SK-N-SH (cell line): ENCODE results near the gene RAD51B. TPM values are rescaled to one million over a fixed set of nuclear protein-coding genes. Genes with fewer than 3 reads are reported as not detected.

Experiments used
- CTCF ChIA-PET: fragments of 300-600, 350-600 bp; formaldehyde crosslinking; extraction: SDS; loops from one replicate; lab custom pipeline; 2021; lab: Yijun Ruan, JAX
- POLR2A ChIA-PET: fragments of 350-600 bp; sonication (Branson Sonifier 250); formaldehyde crosslinking; extraction: SDS; loops from one replicate; lab custom pipeline; 2020; ENCODE audit warnings: antibody characterized with exemption, inconsistent platforms; lab: Yijun Ruan, JAX
- DNase-seq: peaks from one replicate; pipeline ENCODE4 v3.0.0; 2012
- H2AFZ ChIP-seq: fragments of 200-600 bp; sonication (generic); 2 replicates; pipeline ENCODE4 v1.8.1; 2016; ENCODE audit warnings: antibody characterized with exemption, mild to moderate bottlenecking, low read depth
- H3F3A ChIP-seq: fragments of 200-600 bp; sonication (generic); replicated peaks from 2 replicates; pipeline ENCODE3; 2016; ENCODE audit warnings: antibody characterized with exemption, mild to moderate bottlenecking; ENCODE audit not compliant: insufficient read depth
- H3K27ac ChIP-seq, 2 experiments: fragments of 200-500 bp in 1 of 2; fragments of 200-600 bp in 1 of 2; sonication (Bioruptor generic) in 1 of 2; sonication (generic), shearing (Covaris generic) in 1 of 2; 2 replicates each; pipeline versions ENCODE4 v1.5.1 to v1.6.1; 2014 to 2016; ENCODE audit warnings: low read depth in 2 of 2, inconsistent platforms in 1 of 2, low read length in 1 of 2, mild to moderate bottlenecking in 1 of 2, mixed read lengths in 1 of 2
- H3K27me3 ChIP-seq: fragments of 200-600 bp; sonication (generic), shearing (Covaris generic); 2 replicates; pipeline ENCODE4 v1.6.1; 2016; ENCODE audit warnings: mixed run types; ENCODE audit not compliant: insufficient read depth
- H3K36me3 ChIP-seq, 2 experiments: fragments of 200-500 bp in 1 of 2; fragments of 200-600 bp in 1 of 2; sonication (Bioruptor generic) in 1 of 2; sonication (generic) in 1 of 2; replicated peaks in 1 of 2; 2 replicates each; pipeline versions ENCODE3 to v1.5.1; 2014 to 2016; ENCODE audit warnings: low read length in 1 of 2, mild to moderate bottlenecking in 1 of 2; ENCODE audit not compliant: insufficient read depth in 2 of 2, control insufficient read depth in 1 of 2
- H3K4me1 ChIP-seq, 2 experiments: fragments of 200-500 bp in 1 of 2; fragments of 200-600 bp in 1 of 2; sonication (Bioruptor generic) in 1 of 2; sonication (generic), shearing (Covaris generic) in 1 of 2; 2 replicates each; pipeline versions ENCODE4 v1.5.1 to v1.6.1; 2014 to 2016; ENCODE audit warnings: low read depth in 1 of 2, low read length in 1 of 2, mixed run types in 1 of 2; ENCODE audit not compliant: insufficient read depth in 2 of 2, control insufficient read depth in 1 of 2
- H3K4me2 ChIP-seq: fragments of 200-600 bp; sonication (generic), shearing (Covaris generic); 2 replicates; pipeline ENCODE4 v1.6.1; 2017; ENCODE audit warnings: mixed run types
- H3K4me3 ChIP-seq, 2 experiments: fragments of 200-500 bp in 1 of 2; fragments of 200-600 bp in 1 of 2; sonication (Bioruptor generic) in 1 of 2; sonication (generic), shearing (Covaris generic) in 1 of 2; 2 replicates each; pipeline versions ENCODE4 v1.5.1 to v1.8.1; 2014 to 2016; ENCODE audit warnings: low read depth in 2 of 2, inconsistent platforms in 1 of 2, low read length in 1 of 2, mild to moderate bottlenecking in 1 of 2, mixed read lengths in 1 of 2, moderate library complexity in 1 of 2
- H3K79me2 ChIP-seq: fragments of 200-600 bp; sonication (generic); 2 replicates; pipeline ENCODE4 v1.8.1; 2017; ENCODE audit warnings: mild to moderate bottlenecking; ENCODE audit not compliant: insufficient read depth
- H3K9ac ChIP-seq: fragments of 200-600 bp; sonication (generic); 2 replicates; pipeline ENCODE4 v1.6.1; 2017; ENCODE audit warnings: mixed run types
- H3K9me2 ChIP-seq: fragments of 200-600 bp; sonication (generic); 2 replicates; pipeline ENCODE4 v1.6.1; 2017; ENCODE audit warnings: mixed run types
- H3K9me3 ChIP-seq: fragments of 200-600 bp; sonication (generic); 2 replicates; pipeline ENCODE4 v1.6.1; 2017; ENCODE audit warnings: mixed run types, mild to moderate bottlenecking, moderate library complexity
- H4K20me1 ChIP-seq: fragments of 200-600 bp; sonication (generic); 2 replicates; pipeline ENCODE4 v1.6.1; 2017; ENCODE audit warnings: mild to moderate bottlenecking, mixed run types; ENCODE audit not compliant: insufficient read depth
- CTCF ChIP-seq: fragments of 200-600 bp; sonication (generic); IDR thresholded peaks from 2 replicates; pipeline ENCODE4 v1.6.1; 2017; ENCODE audit warnings: antibody characterized with exemption, mild to moderate bottlenecking, moderate library complexity
- ELF1 ChIP-seq: IDR thresholded peaks from 2 replicates; pipeline ENCODE4 v1.4.0; 2012
- EZH2phosphoT487 ChIP-seq: fragments of 200-600 bp; sonication (generic); IDR thresholded peaks from 2 replicates; pipeline ENCODE4 v1.6.1; 2017; ENCODE audit warnings: low read depth, mixed run types, mild to moderate bottlenecking, antibody characterized with exemption, moderate library complexity, borderline replicate concordance
- FOXJ3 ChIP-seq: sonication (generic); formaldehyde crosslinking; IDR thresholded peaks from 2 replicates; pipeline ENCODE4 v1.5.1; 2020; ENCODE audit warnings: mild to moderate bottlenecking, missing genetic modification reagents
- FOXM1 ChIP-seq: IDR thresholded peaks from 2 replicates; pipeline ENCODE4 v1.4.0; 2012; ENCODE audit warnings: low read depth, mild to moderate bottlenecking
- GABPA ChIP-seq: IDR thresholded peaks from 2 replicates; pipeline ENCODE4 v1.4.0; 2012; ENCODE audit warnings: low read depth, mild to moderate bottlenecking
- JUND ChIP-seq: IDR thresholded peaks from 2 replicates; pipeline ENCODE4 v1.4.0; 2012
- MAX ChIP-seq: IDR thresholded peaks from 2 replicates; pipeline ENCODE4 v1.4.0; 2012; ENCODE audit warnings: low read depth
- MXI1 ChIP-seq: IDR thresholded peaks from 2 replicates; pipeline ENCODE4 v1.6.1; 2012; ENCODE audit warnings: mild to moderate bottlenecking, low read depth, low read length, improper control_type of control experiment
- NRF1 ChIP-seq: IDR thresholded peaks from 2 replicates; pipeline ENCODE4 v1.6.1; 2012; ENCODE audit warnings: low read depth, mild to moderate bottlenecking, low read length
- POLR2AphosphoS5 ChIP-seq: IDR thresholded peaks from 2 replicates; pipeline ENCODE4 v1.6.1; 2012; ENCODE audit warnings: low read depth, low read length
- RAD21 ChIP-seq: IDR thresholded peaks from 2 replicates; pipeline ENCODE4 v1.6.1; 2012; ENCODE audit warnings: mild to moderate bottlenecking, low read length
- REST ChIP-seq: IDR thresholded peaks from 2 replicates; pipeline ENCODE4 v1.6.1; 2012; ENCODE audit warnings: mild to moderate bottlenecking, low read depth, low read length, moderate library complexity
- SIN3A ChIP-seq: IDR thresholded peaks from 2 replicates; pipeline ENCODE4 v1.6.1; 2012; ENCODE audit warnings: low read depth, mild to moderate bottlenecking, low read length, moderate library complexity, borderline replicate concordance
- SMC3 ChIP-seq: IDR thresholded peaks from 2 replicates; pipeline ENCODE4 v1.6.1; 2012; ENCODE audit warnings: low read depth, low read length, improper control_type of control experiment
- TAF1 ChIP-seq: IDR thresholded peaks from 2 replicates; pipeline ENCODE4 v1.6.1; 2012; ENCODE audit warnings: low read depth, mild to moderate bottlenecking, low read length, moderate library complexity, borderline replicate concordance
- TCF12 ChIP-seq: IDR thresholded peaks from 2 replicates; pipeline ENCODE4 v1.4.0; 2012
- TEAD4 ChIP-seq: IDR thresholded peaks from 2 replicates; pipeline ENCODE4 v1.4.0; 2012; ENCODE audit warnings: mild to moderate bottlenecking, borderline replicate concordance; ENCODE audit not compliant: insufficient read depth
- USF1 ChIP-seq: IDR thresholded peaks from 2 replicates; pipeline ENCODE4 v1.4.0; 2012; ENCODE audit warnings: low read depth, borderline replicate concordance
- USF2 ChIP-seq: fragments of 150-350 bp; IDR thresholded peaks from 2 replicates; pipeline ENCODE4 v1.6.1; 2017; ENCODE audit warnings: antibody characterized with exemption, low read length, low read depth, borderline replicate concordance
- polyA plus RNA-seq, 3 experiments: library from polyadenylated mRNA; depleted of rRNA; stranded (reverse); fragments of >200 nt; gene quantifications; 2 replicates each; pipeline ENCODE4 v1.2.3, GENCODE V29; 2012

Gene RAD51B
- polyA plus RNA-seq, 1 of the 3 experiments (the other 2 are of a cell fraction) = 6.0 TPM

- no peak for DNase-seq
- H3K9me3 ChIP-seq = no peaks in the 10 kb centered on the region
- H3F3A ChIP-seq = no peaks in the 10 kb centered on the region
- H3K27me3 ChIP-seq = no peaks in the 10 kb centered on the region
- no peak overlapping the region for H3K4me2 ChIP-seq
- H3K27ac ChIP-seq = no peak overlapping the region
- H4K20me1 ChIP-seq = no peaks in the 10 kb centered on the region
- no peaks in the 10 kb centered on the region for H3K79me2 ChIP-seq
- H3K9me2 ChIP-seq = no peaks in the 10 kb centered on the region
- TF ChIP-seq SIN3A = no peak
- no peak for TF ChIP-seq FOXM1
- TF ChIP-seq RAD21 = no peak
- no peak for TF ChIP-seq CTCF
- TF ChIP-seq TEAD4 = no peak
- no peak for TF ChIP-seq TCF12
- no peak for TF ChIP-seq TAF1
- no peak for TF ChIP-seq MXI1
- no peak for TF ChIP-seq REST
- no peak for TF ChIP-seq FOXJ3
- no peak for TF ChIP-seq USF1
- TF ChIP-seq ELF1 = no peak
- TF ChIP-seq NRF1 = no peak
- TF ChIP-seq SMC3 = no peak
- TF ChIP-seq MAX = no peak
- no peak for TF ChIP-seq JUND
- TF ChIP-seq GABPA = no peak
- no peak for TF ChIP-seq EZH2phosphoT487
- no peak for TF ChIP-seq USF2
- TF ChIP-seq POLR2AphosphoS5 = no peak
- no peaks in the 10 kb centered on the region; a peak in 1 of 4 replicates for H3K4me1 ChIP-seq
- CTCF ChIA-PET = interaction anchor here (0.7 kb wide), 1 partner anchor 23 kb away, joined by 3 read pairs; no protein-coding TSS in a partner anchor
- H3K36me3 ChIP-seq = no peaks in the 10 kb centered on the region
- H3K4me3 ChIP-seq = no peak overlapping the region
- POLR2A ChIA-PET = no interaction called here
- H2AFZ ChIP-seq = no peak overlapping the region
- H3K9ac ChIP-seq = no peak overlapping the region
Measured at GRCh38 chr14:68337279-68337678, 517.7 kb downstream of the RAD51B start.
